Measurements from ENCODE around the gene LRRC4B. TPM values are rescaled to one million over a fixed set of nuclear protein-coding genes. Genes with fewer than 3 reads are reported as not detected.

LRRC4B gene
- total RNA-seq, 1 experiment from 2014 or later: not detected

GRCh38 chr19:50536662-50537305 is 31.5 kb downstream of the LRRC4B start:
- Mint-ChIP-seq H3K27ac (ENCODE audit: low read depth, unreplicated experiment) (no peak overlapping the region), H3K4me3 (ENCODE audit: unreplicated experiment) (no peak overlapping the region), H3K4me1 (ENCODE audit: insufficient read depth, unreplicated experiment) (no peaks in the 10 kb centered on the region), H3K9me3 (ENCODE audit: unreplicated experiment) (peaks cover 17% of the 10 kb centered on the region), H3K36me3 (ENCODE audit: insufficient read depth, unreplicated experiment) (no peaks in the 10 kb centered on the region), H3K27me3 (ENCODE audit: insufficient read depth, unreplicated experiment) (no peaks in the 10 kb centered on the region)
- TF ChIP-seq CTCF (IDR thresholded peaks at IDR 0.05; ENCODE audit: unreplicated experiment): no peak
- no TSS peak for BruUV-seq (replicated peaks)
- CTCF ChIA-PET: interaction anchor here (0.5 to 2.8 kb wide), 18 partner anchors 9 to 389 kb away, joined by 3 to 21 read pairs (median 4); no protein-coding TSS in a partner anchor
- POLR2A ChIA-PET: interaction anchor here (0.6 kb wide), 1 partner anchor 848 kb away, joined by 3 read pairs; no protein-coding TSS in a partner anchor
- intact Hi-C loops (cut with micrococcal nuclease): loop anchor here (1.0 to 5.0 kb wide), 2 partner anchors 247 to 386 kb away; no protein-coding TSS in a partner anchor
- DNase-seq (ENCODE audit: unreplicated experiment): no peak

GRCh38 chr19:50535672-50536187 is 32.5 kb downstream of the LRRC4B start:
- Mint-ChIP-seq H3K27me3 (ENCODE audit: insufficient read depth, unreplicated experiment) (no peaks in the 10 kb centered on the region), H3K4me1 (ENCODE audit: insufficient read depth, unreplicated experiment) (no peaks in the 10 kb centered on the region), H3K27ac (ENCODE audit: low read depth, unreplicated experiment) (no peak overlapping the region), H3K36me3 (ENCODE audit: insufficient read depth, unreplicated experiment) (no peaks in the 10 kb centered on the region), H3K9me3 (ENCODE audit: unreplicated experiment) (peaks cover 17% of the 10 kb centered on the region), H3K4me3 (ENCODE audit: unreplicated experiment) (no peak overlapping the region)
- intact Hi-C loops (cut with micrococcal nuclease): loop anchor here (5.0 kb wide), 1 partner anchor 387 kb away; no protein-coding TSS in a partner anchor
- CTCF ChIA-PET: interaction anchor here (0.6 to 1.4 kb wide), 5 partner anchors 11 to 265 kb away, joined by 3 to 5 read pairs (median 3); partner anchors contain the start of gene JOSD2
- no peak for DNase-seq (ENCODE audit: unreplicated experiment)
- POLR2A ChIA-PET: no interaction called here
- no TSS peak for BruUV-seq (replicated peaks)
- no peak for TF ChIP-seq CTCF (IDR thresholded peaks at IDR 0.05; ENCODE audit: unreplicated experiment)

- no peak for DNase-seq (ENCODE audit: unreplicated experiment)
- BruUV-seq (replicated peaks): no TSS peak
- ChIA-PET POLR2A (interaction anchor here (0.9 kb wide), 1 partner anchor 249 kb away, joined by 3 read pairs; no protein-coding TSS in a partner anchor), CTCF (interaction anchor here (0.5 to 1.3 kb wide), 5 partner anchors 9 to 387 kb away, joined by 3 to 5 read pairs (median 3); no protein-coding TSS in a partner anchor)
- no peak overlapping the region for H3K4me3 Mint-ChIP-seq (ENCODE audit: unreplicated experiment)
- H3K4me1 Mint-ChIP-seq (ENCODE audit: insufficient read depth, unreplicated experiment): no peaks in the 10 kb centered on the region
- H3K36me3 Mint-ChIP-seq (ENCODE audit: insufficient read depth, unreplicated experiment): no peaks in the 10 kb centered on the region
- peaks cover 17% of the 10 kb centered on the region for H3K9me3 Mint-ChIP-seq (ENCODE audit: unreplicated experiment)
- no peak for TF ChIP-seq CTCF (IDR thresholded peaks at IDR 0.05; ENCODE audit: unreplicated experiment)
- no peaks in the 10 kb centered on the region for H3K27me3 Mint-ChIP-seq (ENCODE audit: insufficient read depth, unreplicated experiment)
- no peak overlapping the region for H3K27ac Mint-ChIP-seq (ENCODE audit: low read depth, unreplicated experiment)
- intact Hi-C loops (cut with micrococcal nuclease): no loop called here
Measured at GRCh38 chr19:50534478-50534877, 33.8 kb downstream of the LRRC4B start.

GRCh38 chr19:50532952-50533351 is 35.3 kb downstream of the LRRC4B start:
- CTCF ChIA-PET: interaction anchor here (0.8 to 1.0 kb wide), 2 partner anchors 164 to 635 kb away, joined by 4 read pairs; no protein-coding TSS in a partner anchor
- no peaks in the 10 kb centered on the region for H3K36me3 Mint-ChIP-seq (ENCODE audit: insufficient read depth, unreplicated experiment)
- no peak overlapping the region for H3K27ac Mint-ChIP-seq (ENCODE audit: low read depth, unreplicated experiment)
- H3K4me3 Mint-ChIP-seq (ENCODE audit: unreplicated experiment): no peak overlapping the region
- no TSS peak for BruUV-seq (replicated peaks)
- peaks cover 6% of the 10 kb centered on the region for H3K27me3 Mint-ChIP-seq (ENCODE audit: insufficient read depth, unreplicated experiment)
- intact Hi-C loops (cut with micrococcal nuclease): no loop called here
- peaks cover 17% of the 10 kb centered on the region for H3K9me3 Mint-ChIP-seq (ENCODE audit: unreplicated experiment)
- no peaks in the 10 kb centered on the region for H3K4me1 Mint-ChIP-seq (ENCODE audit: insufficient read depth, unreplicated experiment)
- no peak for DNase-seq (ENCODE audit: unreplicated experiment)
- no peak for TF ChIP-seq CTCF (IDR thresholded peaks at IDR 0.05; ENCODE audit: unreplicated experiment)
- POLR2A ChIA-PET: no interaction called here
